CD4-positive, alpha-beta T cell treated with Interleukin-15 for 1 hour (primary cell): ENCODE results near the gene MAOA.
A peak's percentile ranks its signal among the peaks of the same experiment; 100 is the strongest.
"Not testable (repeated sequence)": the region's sequence is repeated elsewhere in the genome, so short reads cannot be mapped to it uniquely, and the experiment has no call there.

Source experiments
- DNase-seq: peaks from one replicate; pipeline ENCODE4 v3.0.0-alpha.2; 2020

Gene MAOA

GRCh38 chrX:43656005-43656494 is at the start of gene MAOA:
Gene MAOA, plus strand, starts transcription at chrX:43656299. Its CDS starts 43 bp downstream, at chrX:43656342.
- DNase-seq, result no peak

- DNase-seq, result no peak
Measured at GRCh38 chrX:43612400-43612799, 43.7 kb upstream of the MAOA start.

GRCh38 chrX:43615660-43616059 is 40.4 kb upstream of the MAOA start:
- DNase-seq, result no peak

GRCh38 chrX:43618366-43619205 is 37.5 kb upstream of the MAOA start:
- no peak for DNase-seq

- not testable (repeated sequence) for DNase-seq
Measured at GRCh38 chrX:43619861-43620260, 36.2 kb upstream of the MAOA start.

GRCh38 chrX:43627147-43627546 is 29.0 kb upstream of the MAOA start:
- DNase-seq, result no peak

GRCh38 chrX:43627669-43628068 is 28.4 kb upstream of the MAOA start:
- DNase-seq, result no peak

- no peak for DNase-seq
Measured at GRCh38 chrX:43629229-43629628, 26.9 kb upstream of the MAOA start.

- DNase-seq, result no peak
Measured at GRCh38 chrX:43631841-43632240, 24.3 kb upstream of the MAOA start.

GRCh38 chrX:43633081-43633480 is 23.0 kb upstream of the MAOA start:
- no peak for DNase-seq

GRCh38 chrX:43633757-43634156 is 22.3 kb upstream of the MAOA start:
- DNase-seq, result no peak

GRCh38 chrX:43640482-43640881 is 15.6 kb upstream of the MAOA start:
- no peak for DNase-seq

- no peak for DNase-seq
Measured at GRCh38 chrX:43641691-43642090, 14.4 kb upstream of the MAOA start.

- DNase-seq, result no peak
Measured at GRCh38 chrX:43643201-43643600, 12.9 kb upstream of the MAOA start.

GRCh38 chrX:43643662-43644061 is 12.4 kb upstream of the MAOA start:
- no peak for DNase-seq

GRCh38 chrX:43644124-43644701 is 11.9 kb upstream of the MAOA start:
- no peak for DNase-seq

GRCh38 chrX:43646800-43647199 is 9.3 kb upstream of the MAOA start:
- no peak for DNase-seq

- DNase-seq, result peak; percentile 92
Measured at GRCh38 chrX:43654431-43655150, 1.5 kb upstream of the MAOA start.

GRCh38 chrX:43655151-43656004 is 721 bp upstream of the MAOA start:
- DNase-seq, result peak; percentile 18

GRCh38 chrX:43657671-43658070 is 1.6 kb downstream of the MAOA start:
- no peak for DNase-seq

GRCh38 chrX:43661521-43662240 is 5.6 kb downstream of the MAOA start:
- no peak for DNase-seq

GRCh38 chrX:43663173-43663572 is 7.1 kb downstream of the MAOA start:
- DNase-seq, result no peak
